HL-60 (cell line): ENCODE results near the gene XIRP2.

ENCODE experiments used
- CTCF ChIP-seq: IDR thresholded peaks from one replicate; pipeline ENCODE4 v1.5.1; 2011; ENCODE audit warnings: low read length, control low read depth, inconsistent platforms; ENCODE audit not compliant: insufficient read depth
- POLR2AphosphoS5 ChIP-seq: IDR thresholded peaks from 2 replicates; pipeline ENCODE4 v1.6.1; 2012; ENCODE audit warnings: low read depth
- REST ChIP-seq: IDR thresholded peaks from 2 replicates; pipeline ENCODE4 v1.6.1; 2012; ENCODE audit warnings: low read depth; ENCODE audit not compliant: insufficient replicate concordance

GRCh38 chr2:167196461-167197252 is 308.4 kb downstream of the XIRP2 start:
- no peak for TF ChIP-seq CTCF
- peak; percentile 77 for TF ChIP-seq POLR2AphosphoS5
- TF ChIP-seq REST = no peak
